Measurements from ENCODE around the gene NOC4L.
"Not testable (repeated sequence)": the region's sequence is repeated elsewhere in the genome, so short reads cannot be mapped to it uniquely, and the experiment has no call there.

The NOC4L gene

GRCh38 chr12:132142679-132143335 is 1.4 kb upstream of the NOC4L start:
- no peak for DNase-seq (ENCODE audit: low spot score)

DNA sequence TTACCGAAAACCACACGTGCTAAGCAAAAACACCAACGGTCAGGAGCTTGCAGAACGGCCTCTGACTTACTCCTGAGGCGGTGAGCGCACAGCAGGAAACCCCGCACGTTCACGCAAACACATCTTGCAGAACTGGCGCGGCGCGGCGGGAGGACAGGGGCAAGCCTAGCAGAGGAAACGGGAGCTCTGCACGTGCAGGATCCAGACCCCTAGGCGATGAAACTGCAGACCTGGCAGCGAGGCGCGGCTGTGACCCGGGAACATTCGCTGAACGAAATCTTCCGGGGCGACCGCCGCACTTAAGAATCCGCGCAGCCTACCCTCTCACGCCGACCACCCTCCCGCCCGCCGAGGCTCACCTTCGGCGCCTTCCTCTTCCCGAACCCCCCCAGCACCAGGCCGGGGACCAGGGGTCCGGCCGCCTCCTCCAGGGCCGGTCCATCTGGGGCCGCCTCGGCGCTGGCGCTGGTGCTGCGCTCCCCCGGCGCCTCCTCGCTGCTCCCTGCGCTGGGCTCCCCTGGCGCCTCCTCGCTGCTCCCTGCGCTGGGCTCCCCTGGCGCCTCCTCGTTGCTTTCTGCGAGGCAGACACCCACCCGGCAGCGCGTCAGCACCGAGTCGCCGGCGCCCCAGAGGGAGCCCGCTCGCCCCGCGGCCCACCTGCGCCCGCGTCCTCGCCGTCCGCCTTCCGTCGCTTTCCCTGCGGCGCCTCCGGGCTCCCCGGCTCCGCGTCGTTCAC is 753 bp upstream of the NOC4L start:
- no peak for DNase-seq (ENCODE audit: low spot score)

- DNase-seq (ENCODE audit: low spot score) = no peak
These were observed 532 bp downstream of the NOC4L start for GRCh38 chr12:132144810-132145168.

DNA sequence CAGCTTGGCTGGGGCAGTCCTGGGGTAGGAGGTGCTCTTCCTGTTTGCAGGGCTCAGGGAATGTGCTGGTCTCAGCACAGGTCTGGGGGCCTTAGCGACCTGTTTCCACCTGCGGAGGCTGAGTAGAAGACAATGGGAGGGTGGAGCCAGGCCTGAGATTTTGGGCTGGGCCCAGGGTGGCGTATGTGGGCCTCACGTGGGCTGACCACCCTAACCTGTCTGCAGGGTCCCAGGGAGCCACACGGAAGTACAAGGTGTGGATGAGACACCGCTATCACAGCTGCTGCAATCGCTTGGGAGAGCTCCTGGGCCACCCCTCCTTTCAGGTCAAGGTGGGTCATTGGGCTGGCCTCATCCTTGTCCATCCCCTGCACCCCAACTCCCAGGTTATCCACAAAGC is 1.1 kb downstream of the NOC4L start:
- no peak for DNase-seq (ENCODE audit: low spot score)

DNA sequence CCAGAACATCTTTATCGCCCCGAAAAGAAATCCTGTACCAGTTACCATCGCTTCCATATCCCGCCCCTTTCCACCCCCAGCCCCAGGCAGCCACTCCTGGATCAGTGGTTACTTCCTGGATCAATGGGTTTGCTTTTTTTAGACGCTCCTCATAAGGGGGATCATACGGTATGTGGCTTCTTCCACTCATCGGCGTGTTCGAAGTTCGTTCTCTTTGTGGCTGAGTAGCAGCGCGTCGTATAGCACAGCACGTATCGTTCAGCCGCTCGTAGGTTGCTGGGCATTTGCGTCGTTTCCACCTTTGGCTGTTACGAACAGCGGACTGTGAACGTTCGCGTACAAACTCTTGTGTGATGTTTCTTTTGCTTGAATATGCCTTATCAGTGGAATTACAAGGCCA is 1.8 kb downstream of the NOC4L start:
- DNase-seq (ENCODE audit: low spot score) = no peak

DNA sequence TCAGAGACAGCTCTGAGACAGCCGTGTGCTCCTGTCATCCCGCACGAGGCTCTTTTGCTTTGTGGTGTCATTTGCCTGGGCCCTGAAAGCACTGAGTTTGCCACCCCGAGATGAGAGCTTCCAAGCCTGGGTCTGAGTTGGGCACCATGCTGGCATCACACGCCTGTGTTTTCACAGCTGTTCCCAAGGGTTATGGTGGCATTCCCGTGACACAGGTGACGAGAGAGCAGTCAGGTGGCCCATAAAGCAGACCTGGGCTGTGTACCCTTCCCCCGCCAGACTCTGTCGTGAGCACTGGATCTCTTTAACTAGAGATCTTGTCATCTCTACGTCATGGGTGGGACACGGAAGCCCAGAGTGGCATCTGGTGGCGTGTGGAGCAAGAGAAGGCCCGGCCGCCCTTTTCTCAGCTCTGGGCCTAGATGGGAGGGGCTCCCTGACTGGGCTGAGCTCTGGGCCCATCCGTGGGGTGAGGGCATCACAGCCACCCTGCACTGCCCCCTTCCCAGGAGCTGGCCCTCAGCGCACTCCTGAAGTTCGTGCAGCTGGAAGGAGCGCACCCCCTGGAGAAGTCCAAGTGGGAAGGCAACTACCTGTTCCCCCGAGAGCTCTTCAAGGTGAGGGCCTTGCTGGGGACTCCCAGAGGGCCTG is 2.6 kb downstream of the NOC4L start:
- DNase-seq (ENCODE audit: low spot score) = no peak

DNA sequence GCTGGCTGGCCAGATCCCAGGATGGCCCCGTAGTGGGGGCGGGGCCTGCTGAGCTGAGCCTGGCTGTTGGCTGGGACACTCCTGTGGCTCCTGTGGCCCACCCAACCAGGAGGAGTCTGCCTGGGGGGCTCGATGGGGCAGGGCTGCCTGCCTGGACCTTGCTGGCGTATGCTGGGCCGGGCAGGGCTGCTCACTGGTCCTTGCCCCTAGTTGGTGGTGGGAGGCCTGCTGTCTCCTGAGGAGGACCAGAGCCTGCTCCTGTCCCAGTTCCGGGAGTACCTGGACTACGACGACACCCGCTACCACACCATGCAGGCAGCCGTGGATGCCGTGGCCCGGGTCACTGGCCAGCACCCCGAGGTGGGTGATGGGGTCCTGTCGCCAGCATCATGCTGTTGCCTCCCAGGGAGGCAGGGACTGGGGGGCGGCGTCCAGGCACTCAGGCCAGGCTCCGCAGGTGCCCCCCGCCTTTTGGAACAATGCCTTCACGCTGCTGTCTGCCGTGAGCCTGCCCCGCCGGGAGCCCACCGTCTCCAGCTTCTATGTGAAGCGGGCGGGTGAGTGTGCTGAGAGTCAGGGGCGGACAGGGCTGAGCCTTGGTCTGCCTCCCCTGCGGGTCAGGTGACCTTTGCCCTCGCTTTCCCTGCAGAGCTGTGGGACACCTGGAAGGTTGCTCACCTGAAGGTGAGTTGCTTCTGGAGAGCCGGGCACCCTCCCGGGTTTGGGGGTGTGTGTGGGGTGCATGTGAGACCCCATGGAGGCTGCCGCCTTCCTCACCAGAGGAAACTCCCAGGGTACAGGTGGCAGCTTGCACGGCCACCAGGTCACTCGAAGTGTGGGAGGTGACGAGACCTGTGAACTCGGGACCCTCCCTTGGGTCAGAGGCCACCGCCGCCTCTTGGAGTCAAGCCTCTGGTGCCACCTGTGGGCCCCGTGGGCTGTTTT is 3.4 kb downstream of the NOC4L start:
- no peak for DNase-seq (ENCODE audit: low spot score)

DNA sequence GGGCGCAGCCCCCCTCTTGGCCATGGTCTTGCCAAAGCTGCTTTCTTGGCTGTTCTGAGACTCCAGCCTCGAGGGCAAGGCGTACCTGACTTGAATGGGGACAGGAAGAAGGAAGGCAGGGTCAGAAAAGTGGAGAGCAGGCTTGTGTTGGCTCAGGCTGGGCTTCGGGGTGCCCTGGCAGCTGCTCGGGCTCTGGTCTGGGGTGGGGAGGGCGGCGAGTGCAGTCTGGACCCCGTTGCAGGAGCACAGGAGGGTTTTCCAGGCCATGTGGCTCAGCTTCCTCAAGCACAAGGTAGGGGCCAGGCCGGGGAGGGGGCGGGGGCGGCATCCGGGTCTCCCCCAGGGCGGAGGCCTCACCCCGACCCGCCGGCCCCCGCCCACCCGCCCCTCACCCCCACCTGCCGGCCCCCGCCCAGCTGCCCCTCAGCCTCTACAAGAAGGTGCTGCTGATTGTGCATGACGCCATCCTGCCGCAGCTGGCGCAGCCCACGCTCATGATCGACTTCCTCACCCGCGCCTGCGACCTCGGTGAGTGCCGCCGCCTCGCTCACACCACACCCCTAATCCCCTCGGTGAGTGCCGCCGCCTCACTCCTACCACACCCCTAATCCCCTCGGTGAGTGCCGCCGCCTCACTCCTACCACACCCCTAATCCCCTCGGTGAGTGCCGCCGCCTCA is 4.2 kb downstream of the NOC4L start:
- no peak for DNase-seq (ENCODE audit: low spot score)

- not testable (repeated sequence) for DNase-seq (ENCODE audit: low spot score)
These were observed 5.3 kb downstream of the NOC4L start for GRCh38 chr12:132149526-132149925.

GRCh38 chr12:132150780-132151144 is 6.5 kb downstream of the NOC4L start:
- DNase-seq (ENCODE audit: low spot score) = no peak

DNA sequence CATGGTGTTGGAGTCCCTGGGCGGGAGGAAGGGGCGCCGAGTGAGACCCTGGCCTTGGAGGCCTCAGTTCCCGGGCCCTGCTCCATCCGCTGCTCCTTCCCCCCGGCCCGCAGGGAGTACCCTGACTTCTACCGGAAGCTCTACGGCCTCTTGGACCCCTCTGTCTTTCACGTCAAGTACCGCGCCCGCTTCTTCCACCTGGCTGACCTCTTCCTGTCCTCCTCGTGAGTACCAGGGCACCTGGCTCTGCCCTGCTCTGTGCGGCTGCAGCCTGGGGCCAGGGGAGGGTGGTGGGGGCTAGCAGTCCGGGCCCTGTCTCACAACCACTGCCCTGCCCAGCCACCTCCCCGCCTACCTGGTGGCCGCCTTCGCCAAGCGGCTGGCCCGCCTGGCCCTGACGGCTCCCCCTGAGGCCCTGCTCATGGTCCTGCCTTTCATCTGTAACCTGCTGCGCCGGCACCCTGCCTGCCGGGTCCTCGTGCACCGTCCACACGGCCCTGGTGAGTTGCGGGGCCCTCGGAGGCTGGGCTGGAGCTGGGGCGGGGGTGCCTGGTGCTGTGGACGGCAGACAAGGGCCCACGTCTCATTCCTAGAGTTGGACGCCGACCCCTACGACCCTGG is 7.0 kb downstream of the NOC4L start:
- DNase-seq (ENCODE audit: low spot score) = no peak

GRCh38 chr12:132151766-132152410 is 7.6 kb downstream of the NOC4L start:
- no peak for DNase-seq (ENCODE audit: low spot score)

DNA sequence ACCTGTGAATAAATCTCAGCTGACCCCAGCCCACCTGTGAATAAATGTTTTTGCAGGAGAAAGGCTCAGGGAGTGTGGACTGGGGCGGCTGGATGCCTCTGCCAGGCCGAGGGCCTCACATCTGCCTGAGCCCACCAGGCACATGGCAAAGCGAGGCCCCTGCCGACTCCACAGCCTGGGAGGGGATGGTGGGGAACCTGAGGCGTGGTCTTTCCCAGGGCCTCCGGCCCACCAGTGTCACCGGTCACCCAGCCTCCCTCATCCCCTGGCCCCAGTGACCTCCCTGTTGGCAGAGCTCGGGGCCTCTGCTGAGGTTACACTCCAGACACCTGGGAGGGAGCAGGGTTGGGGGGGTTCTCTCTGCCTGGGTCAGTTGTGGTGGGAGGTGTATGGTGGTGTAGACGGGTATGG is 8.2 kb downstream of the NOC4L start:
- DNase-seq (ENCODE audit: low spot score) = no peak

- no peak for DNase-seq (ENCODE audit: low spot score)
These were observed 8.7 kb downstream of the NOC4L start for GRCh38 chr12:132152953-132153352.

GRCh38 chr12:132153501-132154340 is 9.5 kb downstream of the NOC4L start:
- DNase-seq (ENCODE audit: low spot score) = peak; percentile 38

DNA sequence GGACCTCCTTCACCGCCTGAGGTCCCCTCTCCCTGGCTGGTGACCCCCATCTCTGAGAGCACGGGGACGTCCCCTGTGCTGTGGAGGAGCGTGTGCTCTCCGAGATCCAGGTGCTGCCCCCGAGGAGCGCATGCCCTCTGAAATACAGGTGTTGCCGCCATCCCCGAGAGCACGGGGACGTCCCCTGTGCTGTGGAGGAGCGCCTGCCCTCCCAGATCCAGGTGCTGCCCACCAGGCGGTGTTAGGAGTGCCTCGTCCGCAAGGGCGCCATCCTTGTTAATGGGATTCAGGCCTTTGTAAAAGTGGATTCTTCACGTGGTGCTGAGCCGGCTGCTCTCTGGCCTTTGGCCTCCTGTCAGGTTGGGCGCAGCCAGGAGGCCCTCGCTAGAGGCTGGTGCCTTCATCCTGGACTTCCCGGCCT is 10.1 kb downstream of the NOC4L start:
- DNase-seq (ENCODE audit: low spot score) = no peak

DNA sequence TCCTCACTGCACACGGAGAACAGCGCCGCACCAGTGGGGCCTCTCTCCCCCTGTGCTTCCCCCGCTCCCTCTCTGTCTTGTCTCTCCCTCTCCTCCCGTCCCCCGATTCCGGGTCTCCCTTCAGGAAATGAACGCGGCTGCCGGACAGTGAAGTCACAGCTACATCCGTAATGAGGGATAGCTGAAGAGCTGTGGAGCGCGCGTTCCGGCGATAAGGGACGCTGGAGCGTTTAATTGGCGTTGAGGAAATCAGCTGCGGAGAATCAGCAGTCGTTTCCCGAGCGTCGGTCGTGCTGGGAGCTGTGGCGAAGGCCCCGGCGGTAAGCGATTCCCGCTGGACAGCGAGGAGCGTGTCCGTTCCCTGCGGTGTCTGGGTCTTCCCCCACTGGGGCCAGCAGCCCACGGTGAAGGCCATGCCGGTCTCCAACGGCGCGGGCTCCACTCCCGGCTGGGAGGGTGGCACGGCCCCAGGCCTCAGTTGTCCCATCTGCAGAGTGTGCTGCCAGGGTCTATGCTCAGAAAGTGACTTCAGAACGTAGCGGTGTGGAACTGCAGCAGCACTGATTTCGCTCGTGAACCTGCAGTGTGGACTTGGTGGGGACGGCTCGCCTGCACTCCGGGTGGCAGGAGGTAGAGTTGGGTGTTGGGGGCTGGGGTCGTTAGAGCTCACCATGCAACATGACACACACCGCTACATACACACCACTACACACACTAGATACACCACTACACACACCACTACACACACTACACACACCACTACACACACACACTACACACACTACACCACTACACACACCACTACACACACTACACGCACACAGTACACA is 10.9 kb downstream of the NOC4L start:
- DNase-seq (ENCODE audit: low spot score) = no peak

DNA sequence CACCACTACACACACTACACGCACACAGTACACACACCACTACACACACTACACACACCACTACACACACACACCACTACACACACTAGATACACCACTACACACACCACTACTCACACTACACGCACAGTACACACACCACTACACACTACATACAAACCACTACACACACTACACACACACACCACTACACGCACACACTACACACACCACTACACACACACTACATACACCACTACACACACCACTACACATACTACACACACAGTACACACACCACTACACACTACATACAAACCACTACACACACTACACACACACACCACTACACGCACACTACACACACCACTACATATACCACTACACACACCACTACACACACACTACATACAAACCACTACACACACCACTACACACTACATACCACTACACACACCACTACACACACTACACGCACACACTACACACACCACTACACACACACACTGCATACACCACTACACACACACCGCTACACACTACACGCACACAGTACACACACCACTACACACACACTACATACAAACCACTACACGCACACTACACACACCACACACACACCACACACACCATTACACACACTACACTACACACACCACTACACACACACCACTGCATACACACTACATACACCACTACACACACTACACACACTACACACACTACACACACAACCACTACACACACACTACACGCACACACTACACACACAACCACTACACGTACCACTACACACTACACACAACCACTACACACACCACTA is 11.7 kb downstream of the NOC4L start:
- DNase-seq (ENCODE audit: low spot score) = no peak
